Activated B cell treated with CpG ODN at 0.5 μM for 24 hours (primary cell): Measurements from ENCODE around the gene TRAPPC3L. TPM values are rescaled to one million over a fixed set of nuclear protein-coding genes. Genes with fewer than 3 reads are reported as not detected.

ENCODE experiments used
- ATAC-seq: fragments of 200-7000 bp; cut with Tn5 transposase; one replicate; pipeline ENCODE4 v1.10.0; 2021; ENCODE audit warnings: low read depth, mild to moderate bottlenecking, moderate library complexity
- CTCF ChIA-PET: fragments of 350-600 bp; sonication (Branson Sonifier 250); formaldehyde crosslinking; loops from one replicate; lab custom pipeline; 2021; ENCODE audit warnings: antibody characterized with exemption; lab: Charles Lee
- POLR2A ChIA-PET: fragments of 350-600 bp; sonication (Branson Sonifier 250); formaldehyde crosslinking; loops from one replicate; lab custom pipeline; 2021; ENCODE audit warnings: antibody characterized with exemption; lab: Charles Lee
- DNase-seq: peaks from one replicate; pipeline ENCODE4 v3.0.0; 2022
- H3K27ac Mint-ChIP-seq: one replicate; pipeline ENCODE4 v1.8.0; 2020; ENCODE audit warnings: mixed read lengths
- H3K27me3 Mint-ChIP-seq: one replicate; pipeline ENCODE4 v1.8.0; 2021; ENCODE audit warnings: mixed read lengths
- H3K36me3 Mint-ChIP-seq: one replicate; pipeline ENCODE4 v1.8.0; 2021; ENCODE audit warnings: low read depth, mixed read lengths
- H3K4me1 Mint-ChIP-seq: one replicate; pipeline ENCODE4 v1.8.0; 2021; ENCODE audit warnings: mixed read lengths
- H3K4me3 Mint-ChIP-seq: one replicate; pipeline ENCODE4 v1.8.0; 2020; ENCODE audit warnings: mild to moderate bottlenecking, mixed read lengths
- H3K9me3 Mint-ChIP-seq: one replicate; pipeline ENCODE4 v1.8.0; 2020; ENCODE audit warnings: mixed read lengths
- CTCF ChIP-seq: fragments of 200-600 bp; IDR thresholded peaks from one replicate; pipeline ENCODE4 v1.8.0; 2022; ENCODE audit warnings: antibody characterized with exemption, mild to moderate bottlenecking
- intact Hi-C: fragments of 100-400 bp; cut with micrococcal nuclease; formaldehyde crosslinking; loops from one replicate; pipeline ENCODE4 v1.15.1; 2024
- total RNA-seq: library from RNA; stranded (reverse); gene quantifications from 2 replicates; pipeline ENCODE4 v1.2.3, GENCODE V29; 2022

The TRAPPC3L gene
- total RNA-seq, 1 donor from 2014 or later = not detected

GRCh38 chr6:116472706-116473105, 72.8 kb downstream of the TRAPPC3L start:
- ChIA-PET CTCF (no interaction called here), POLR2A (no interaction called here)
- no peak overlapping the region for H3K4me3 Mint-ChIP-seq
- DNase-seq = no peak
- ATAC-seq = no peak
- H3K27me3 Mint-ChIP-seq = no peaks in the 10 kb centered on the region
- intact Hi-C loops = no loop called here
- peaks cover 42% of the 10 kb centered on the region for H3K4me1 Mint-ChIP-seq
- H3K36me3 Mint-ChIP-seq = no peaks in the 10 kb centered on the region
- no peak overlapping the region for H3K27ac Mint-ChIP-seq
- no peak for TF ChIP-seq CTCF
- peaks cover 4% of the 10 kb centered on the region for H3K9me3 Mint-ChIP-seq

- no peak overlapping the region for H3K4me3 Mint-ChIP-seq
- H3K27me3 Mint-ChIP-seq = no peaks in the 10 kb centered on the region
- peaks cover 47% of the 10 kb centered on the region for H3K4me1 Mint-ChIP-seq
- TF ChIP-seq CTCF = no peak
- no peak overlapping the region for H3K27ac Mint-ChIP-seq
- DNase-seq (no peak), ATAC-seq (no peak)
- ChIA-PET CTCF (no interaction called here), POLR2A (no interaction called here)
- H3K36me3 Mint-ChIP-seq = no peaks in the 10 kb centered on the region
- H3K9me3 Mint-ChIP-seq = no peaks in the 10 kb centered on the region
- intact Hi-C loops = no loop called here
These were observed 74.0 kb downstream of the TRAPPC3L start for GRCh38 chr6:116471531-116471930.

GRCh38 chr6:116468293-116468692, 77.2 kb downstream of the TRAPPC3L start:
- intact Hi-C loops = loop anchor here (10.0 kb wide), 1 partner anchor 453 kb away; no protein-coding TSS in a partner anchor
- ATAC-seq (no peak), DNase-seq (no peak)
- H3K9me3 Mint-ChIP-seq = no peaks in the 10 kb centered on the region
- ChIA-PET POLR2A (no interaction called here), CTCF (no interaction called here)
- H3K36me3 Mint-ChIP-seq = no peaks in the 10 kb centered on the region
- no peak overlapping the region for H3K27ac Mint-ChIP-seq
- peaks cover 50% of the 10 kb centered on the region for H3K4me1 Mint-ChIP-seq
- TF ChIP-seq CTCF = no peak
- H3K27me3 Mint-ChIP-seq = no peaks in the 10 kb centered on the region
- no peak overlapping the region for H3K4me3 Mint-ChIP-seq

- no peaks in the 10 kb centered on the region for H3K27me3 Mint-ChIP-seq
- H3K9me3 Mint-ChIP-seq = no peaks in the 10 kb centered on the region
- H3K4me1 Mint-ChIP-seq = peaks cover 58% of the 10 kb centered on the region
- H3K36me3 Mint-ChIP-seq = no peaks in the 10 kb centered on the region
- intact Hi-C loops = loop anchor here (10.0 kb wide), 1 partner anchor 453 kb away; no protein-coding TSS in a partner anchor
- H3K27ac Mint-ChIP-seq = peak overlapping the region; percentile 80
- ChIA-PET POLR2A (no interaction called here), CTCF (no interaction called here)
- no peak for DNase-seq
- ATAC-seq = no peak
- TF ChIP-seq CTCF = no peak
- no peak overlapping the region for H3K4me3 Mint-ChIP-seq
These were observed 78.0 kb downstream of the TRAPPC3L start for GRCh38 chr6:116467514-116467913.

GRCh38 chr6:116467096-116467495, 78.4 kb downstream of the TRAPPC3L start:
- Mint-ChIP-seq H3K27me3 (no peaks in the 10 kb centered on the region), H3K27ac (peak overlapping the region; percentile 80), H3K36me3 (no peaks in the 10 kb centered on the region), H3K4me3 (no peak overlapping the region), H3K9me3 (no peaks in the 10 kb centered on the region), H3K4me1 (peaks cover 59% of the 10 kb centered on the region)
- ChIA-PET POLR2A (no interaction called here), CTCF (no interaction called here)
- ATAC-seq = no peak
- no peak for DNase-seq
- intact Hi-C loops = loop anchor here (10.0 kb wide), 1 partner anchor 452 kb away; no protein-coding TSS in a partner anchor
- no peak for TF ChIP-seq CTCF
